PFSK-1 (cell line): ENCODE measurements around the gene TMED3.

Experiments used
- FOXP2 ChIP-seq: optimal IDR thresholded peaks from 2 replicates; pipeline ENCODE3; 2011; ENCODE audit warnings: borderline replicate concordance, control low read depth, inconsistent platforms; ENCODE audit not compliant: insufficient read depth; ENCODE audit errors: extremely low read length, extremely low read depth
- POLR2AphosphoS5 ChIP-seq: IDR thresholded peaks from 2 replicates; pipeline ENCODE4 v1.6.1; 2012; ENCODE audit warnings: low read depth, mild to moderate bottlenecking, control low read depth, low read length, moderate library complexity
- SIN3A ChIP-seq: IDR thresholded peaks from 2 replicates; pipeline ENCODE4 v1.6.1; 2012; ENCODE audit warnings: mild to moderate bottlenecking, low read length, moderate library complexity, borderline replicate concordance; ENCODE audit not compliant: insufficient read depth
- TAF1 ChIP-seq: IDR thresholded peaks from 2 replicates; pipeline ENCODE4 v1.6.1; 2012; ENCODE audit warnings: low read length, control low read depth, borderline replicate concordance; ENCODE audit not compliant: insufficient read depth
- TF ChIP-seq, protein P1 (sequence below), 2 experiments: IDR thresholded peaks; 2 replicates each; pipeline versions ENCODE4 v1.6.1 to v1.8.0; 2011 to 2012; ENCODE audit warnings: low read depth in 2 of 2, low read length in 2 of 2, control low read depth in 1 of 2, inconsistent platforms in 1 of 2, mild to moderate bottlenecking in 1 of 2, moderate library complexity in 1 of 2; ENCODE audit not compliant: insufficient read depth in 1 of 2

Gene TMED3

DNA sequence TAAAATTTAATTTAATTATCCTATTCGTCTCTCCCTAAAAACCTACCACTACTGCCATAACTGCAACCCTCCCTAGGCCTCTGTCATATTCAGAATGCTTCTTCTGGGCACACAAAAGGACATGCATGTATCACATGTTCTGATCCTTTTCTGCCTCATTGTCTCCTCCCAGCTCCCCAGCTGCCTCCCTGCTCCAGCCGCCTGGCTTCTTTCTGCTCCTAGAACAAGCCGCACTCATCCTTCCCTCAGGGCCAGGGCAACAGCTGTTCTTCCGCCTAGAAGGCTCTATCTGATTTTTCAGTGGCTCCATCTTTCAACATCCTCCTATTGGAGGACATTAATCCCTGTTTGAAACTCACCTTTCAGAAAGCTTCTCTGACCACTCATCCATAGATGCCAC, 38.6 kb downstream of the TMED3 start:
- TF ChIP-seq POLR2AphosphoS5, result no peak
- no peak for TF ChIP-seq FOXP2
- no peak for TF ChIP-seq TAF1

DNA sequence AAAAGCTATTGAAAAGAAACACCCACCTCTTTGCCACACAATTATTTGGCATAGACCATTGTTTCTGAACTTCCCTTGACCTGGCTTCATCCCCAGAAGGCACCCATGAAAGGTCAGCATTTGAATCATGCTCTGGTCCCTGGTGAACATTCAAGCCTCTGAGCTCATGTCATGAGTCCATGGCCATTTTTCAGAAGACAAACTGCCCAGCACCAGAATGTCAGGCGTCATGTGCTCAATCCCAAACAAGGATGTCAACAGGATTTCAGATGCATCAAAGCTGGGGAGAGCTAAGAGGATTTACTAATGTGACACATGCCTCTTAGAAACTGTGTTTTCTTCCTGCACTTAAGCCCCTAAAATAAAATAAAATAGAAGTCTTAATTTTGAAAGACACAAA, 41.3 kb downstream of the TMED3 start:
- no peak for TF ChIP-seq TAF1
- TF ChIP-seq, protein P1, sequence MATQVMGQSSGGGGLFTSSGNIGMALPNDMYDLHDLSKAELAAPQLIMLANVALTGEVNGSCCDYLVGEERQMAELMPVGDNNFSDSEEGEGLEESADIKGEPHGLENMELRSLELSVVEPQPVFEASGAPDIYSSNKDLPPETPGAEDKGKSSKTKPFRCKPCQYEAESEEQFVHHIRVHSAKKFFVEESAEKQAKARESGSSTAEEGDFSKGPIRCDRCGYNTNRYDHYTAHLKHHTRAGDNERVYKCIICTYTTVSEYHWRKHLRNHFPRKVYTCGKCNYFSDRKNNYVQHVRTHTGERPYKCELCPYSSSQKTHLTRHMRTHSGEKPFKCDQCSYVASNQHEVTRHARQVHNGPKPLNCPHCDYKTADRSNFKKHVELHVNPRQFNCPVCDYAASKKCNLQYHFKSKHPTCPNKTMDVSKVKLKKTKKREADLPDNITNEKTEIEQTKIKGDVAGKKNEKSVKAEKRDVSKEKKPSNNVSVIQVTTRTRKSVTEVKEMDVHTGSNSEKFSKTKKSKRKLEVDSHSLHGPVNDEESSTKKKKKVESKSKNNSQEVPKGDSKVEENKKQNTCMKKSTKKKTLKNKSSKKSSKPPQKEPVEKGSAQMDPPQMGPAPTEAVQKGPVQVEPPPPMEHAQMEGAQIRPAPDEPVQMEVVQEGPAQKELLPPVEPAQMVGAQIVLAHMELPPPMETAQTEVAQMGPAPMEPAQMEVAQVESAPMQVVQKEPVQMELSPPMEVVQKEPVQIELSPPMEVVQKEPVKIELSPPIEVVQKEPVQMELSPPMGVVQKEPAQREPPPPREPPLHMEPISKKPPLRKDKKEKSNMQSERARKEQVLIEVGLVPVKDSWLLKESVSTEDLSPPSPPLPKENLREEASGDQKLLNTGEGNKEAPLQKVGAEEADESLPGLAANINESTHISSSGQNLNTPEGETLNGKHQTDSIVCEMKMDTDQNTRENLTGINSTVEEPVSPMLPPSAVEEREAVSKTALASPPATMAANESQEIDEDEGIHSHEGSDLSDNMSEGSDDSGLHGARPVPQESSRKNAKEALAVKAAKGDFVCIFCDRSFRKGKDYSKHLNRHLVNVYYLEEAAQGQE (IDR thresholded peaks at IDR 0.05; ENCODE audit: insufficient read depth in 1 of 2, low read depth in 2 of 2, low read length in 2 of 2), result no peak
- TF ChIP-seq FOXP2, result no peak
- no peak for TF ChIP-seq POLR2AphosphoS5
- TF ChIP-seq SIN3A, result no peak

DNA sequence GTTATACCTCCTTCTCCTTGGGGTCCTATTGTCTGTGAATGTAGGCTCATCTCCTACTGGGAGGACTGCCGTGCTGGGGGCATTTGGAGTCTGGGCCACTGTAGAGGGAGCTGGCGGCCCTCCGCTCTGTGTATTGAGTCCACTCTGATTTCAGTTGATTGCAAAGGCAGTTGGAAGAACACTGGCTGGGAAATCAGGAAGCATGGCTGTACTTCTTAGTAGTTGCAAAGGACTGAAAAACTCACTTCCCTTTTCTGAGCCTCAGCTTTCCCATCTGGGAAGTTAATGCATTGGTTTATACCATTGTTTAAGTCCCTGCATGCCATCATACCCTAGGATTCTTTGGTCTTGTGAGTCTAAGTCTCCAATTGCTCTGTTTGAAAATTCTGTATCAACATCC, 46.7 kb downstream of the TMED3 start:
- TF ChIP-seq FOXP2 (no peak), SIN3A (no peak), TAF1 (no peak), POLR2AphosphoS5 (no peak)
- TF ChIP-seq, protein P1 (IDR thresholded peaks at IDR 0.05; ENCODE audit: insufficient read depth in 1 of 2, low read depth in 2 of 2, low read length in 2 of 2), result no peak

DNA sequence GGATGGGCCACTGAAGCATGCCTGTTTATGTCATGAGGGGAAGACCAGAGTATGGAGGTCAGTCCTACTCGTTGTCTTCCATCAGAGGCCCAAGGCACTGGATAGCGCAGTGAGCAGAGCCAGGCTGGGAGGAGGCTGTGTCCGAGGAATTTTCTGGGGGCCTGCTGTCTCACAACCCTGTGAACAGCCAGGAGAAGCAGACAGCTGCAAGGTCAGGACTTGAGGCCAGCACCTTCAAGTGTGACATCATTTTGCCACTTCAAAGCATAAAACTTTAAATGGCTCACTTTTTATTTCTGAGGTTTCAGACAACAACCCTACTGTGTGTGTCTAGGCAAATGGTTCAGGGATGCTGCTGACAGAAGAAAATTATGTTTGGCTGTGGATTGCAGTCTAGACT, 47.2 kb downstream of the TMED3 start:
- TF ChIP-seq TAF1 (no peak), SIN3A (no peak), POLR2AphosphoS5 (no peak), FOXP2 (no peak)

DNA sequence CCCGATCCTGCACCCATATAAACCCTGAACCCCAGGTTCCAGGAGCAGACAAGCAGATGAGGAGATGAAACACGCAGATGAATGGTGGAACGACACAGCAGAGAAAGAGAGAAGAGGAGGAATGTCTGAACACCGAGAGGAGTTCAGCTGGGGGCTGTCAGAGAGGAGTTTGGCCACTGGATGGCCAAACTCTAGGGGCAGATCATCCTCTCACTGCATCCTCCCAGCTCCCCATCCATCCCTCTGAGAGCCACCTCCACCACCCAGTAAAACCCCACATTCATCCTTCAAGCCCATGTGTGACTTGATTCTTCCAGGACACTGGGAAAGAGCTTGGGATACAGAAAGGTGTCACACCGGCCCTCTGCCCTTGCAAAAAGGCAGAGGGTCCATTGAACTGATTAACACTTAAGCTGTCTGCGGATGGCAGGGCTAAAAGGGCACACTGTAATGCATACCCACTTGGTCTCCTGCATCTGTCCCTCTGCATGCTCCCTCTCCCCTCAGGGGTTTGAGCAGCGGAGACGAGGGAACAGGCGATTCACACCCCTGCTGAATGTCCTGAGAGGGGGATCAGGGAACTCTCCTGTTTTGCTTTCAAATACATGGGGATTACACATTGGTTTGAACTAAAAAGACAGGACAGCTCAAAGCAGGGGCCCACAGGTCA, 53.8 kb downstream of the TMED3 start:
- TF ChIP-seq TAF1, result no peak
- TF ChIP-seq, protein P1 (IDR thresholded peaks at IDR 0.05; ENCODE audit: insufficient read depth in 1 of 2, low read depth in 2 of 2, low read length in 2 of 2), result no peak
- no peak for TF ChIP-seq SIN3A
- no peak for TF ChIP-seq POLR2AphosphoS5
- no peak for TF ChIP-seq FOXP2

DNA sequence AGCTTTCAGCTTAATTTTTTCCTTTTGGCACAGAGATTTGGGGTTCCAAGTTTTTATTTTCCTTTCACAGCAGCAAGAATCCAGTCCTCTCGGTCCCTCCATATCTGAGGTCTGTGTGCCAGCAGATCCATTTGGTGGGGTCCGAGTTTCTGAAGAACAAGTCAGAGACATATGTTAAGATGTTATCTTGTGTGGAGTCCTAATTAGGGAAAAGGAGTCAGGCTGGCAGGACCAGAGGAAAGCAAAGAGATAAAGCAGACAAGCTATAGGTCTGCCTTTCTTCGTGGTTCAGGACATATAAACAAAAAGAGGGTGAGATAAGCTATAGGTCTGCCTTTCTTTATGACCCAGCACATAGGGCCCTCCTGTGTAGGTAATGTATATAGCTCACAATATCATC, 54.9 kb downstream of the TMED3 start:
- TF ChIP-seq POLR2AphosphoS5 (no peak), FOXP2 (no peak), SIN3A (no peak), TAF1 (no peak)
- TF ChIP-seq, protein P1 (IDR thresholded peaks at IDR 0.05; ENCODE audit: insufficient read depth in 1 of 2, low read depth in 2 of 2, low read length in 2 of 2), result no peak
